SK-N-SH treated with all-trans-retinoic acid at 6 μM for 48 hours (cell line): ENCODE measurements around the gene CSNK1D.

Source experiments
- TOX ChIP-seq: fragments of 250-450 bp; sonication (Bioruptor Pico); IDR thresholded peaks from 2 replicates; pipeline ENCODE4 v1.8.0; 2021; ENCODE audit warnings: mild to moderate bottlenecking, moderate library complexity, borderline replicate concordance
- ZFP30 ChIP-seq: fragments of 450-650 bp; formaldehyde crosslinking; IDR thresholded peaks from 2 replicates; pipeline ENCODE4 v1.5.0; 2022; ENCODE audit warnings: mild to moderate bottlenecking, moderate library complexity
- ZNF70 ChIP-seq: fragments of 450-650 bp; formaldehyde crosslinking; IDR thresholded peaks from 2 replicates; pipeline ENCODE4 v1.5.0; 2020; ENCODE audit warnings: mild to moderate bottlenecking, moderate library complexity
- TF ChIP-seq, protein P1 (sequence below): fragments of 250-450 bp; sonication (Bioruptor Pico); IDR thresholded peaks from 2 replicates; pipeline ENCODE4 v1.8.0; 2020; ENCODE audit warnings: mild to moderate bottlenecking, moderate library complexity, borderline replicate concordance

DNA sequence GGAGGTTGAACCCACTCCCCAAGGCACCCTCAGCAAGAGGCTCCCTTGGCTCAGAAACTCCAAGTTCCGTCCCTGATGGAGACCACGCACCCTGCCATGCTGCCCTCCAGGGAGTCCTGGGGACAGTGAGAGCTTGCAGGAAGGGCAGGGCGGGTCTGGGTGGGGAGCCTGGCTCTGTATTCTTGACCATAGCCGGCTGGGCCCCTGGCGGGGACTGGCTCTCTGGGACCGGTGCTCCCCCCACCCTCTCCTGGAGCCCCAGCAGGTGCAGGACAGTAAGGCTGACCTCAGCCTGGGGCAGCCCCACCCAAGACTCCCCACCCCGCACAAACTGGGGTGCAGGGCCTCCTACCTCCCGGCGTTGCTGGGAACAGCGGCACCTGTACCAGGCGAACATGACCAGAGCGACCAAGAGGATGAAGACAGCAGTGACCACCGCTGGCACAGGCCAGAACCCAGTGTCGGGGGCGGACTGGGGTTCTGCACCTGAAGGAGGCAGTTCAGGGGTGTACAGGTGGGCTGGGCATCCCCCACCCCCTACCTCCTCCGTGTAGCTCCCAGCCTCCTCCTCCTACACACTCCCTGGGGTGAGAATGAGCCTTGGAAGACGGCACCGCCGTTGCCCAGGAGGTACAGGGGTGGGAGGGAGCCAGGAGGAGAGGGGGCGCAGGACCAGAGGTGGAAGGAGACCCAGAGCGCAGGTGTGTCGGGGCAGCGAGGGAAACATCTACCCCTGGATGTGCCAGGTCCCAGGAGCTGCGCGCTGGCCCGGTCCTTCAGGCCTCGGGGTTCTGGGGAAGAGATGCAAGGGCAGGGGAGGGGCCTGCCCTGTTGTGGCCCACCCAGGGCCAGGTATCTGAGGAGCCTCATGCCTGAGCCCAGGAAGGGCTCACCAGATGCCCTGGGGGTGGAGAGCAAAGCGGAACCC is 49.3 kb upstream of the CSNK1D start:
- TF ChIP-seq ZFP30 (CRISPR knock-in tag) = no peak
- TF ChIP-seq ZNF70 (CRISPR knock-in tag) = no peak
- TF ChIP-seq TOX = no peak
- TF ChIP-seq, protein P1, sequence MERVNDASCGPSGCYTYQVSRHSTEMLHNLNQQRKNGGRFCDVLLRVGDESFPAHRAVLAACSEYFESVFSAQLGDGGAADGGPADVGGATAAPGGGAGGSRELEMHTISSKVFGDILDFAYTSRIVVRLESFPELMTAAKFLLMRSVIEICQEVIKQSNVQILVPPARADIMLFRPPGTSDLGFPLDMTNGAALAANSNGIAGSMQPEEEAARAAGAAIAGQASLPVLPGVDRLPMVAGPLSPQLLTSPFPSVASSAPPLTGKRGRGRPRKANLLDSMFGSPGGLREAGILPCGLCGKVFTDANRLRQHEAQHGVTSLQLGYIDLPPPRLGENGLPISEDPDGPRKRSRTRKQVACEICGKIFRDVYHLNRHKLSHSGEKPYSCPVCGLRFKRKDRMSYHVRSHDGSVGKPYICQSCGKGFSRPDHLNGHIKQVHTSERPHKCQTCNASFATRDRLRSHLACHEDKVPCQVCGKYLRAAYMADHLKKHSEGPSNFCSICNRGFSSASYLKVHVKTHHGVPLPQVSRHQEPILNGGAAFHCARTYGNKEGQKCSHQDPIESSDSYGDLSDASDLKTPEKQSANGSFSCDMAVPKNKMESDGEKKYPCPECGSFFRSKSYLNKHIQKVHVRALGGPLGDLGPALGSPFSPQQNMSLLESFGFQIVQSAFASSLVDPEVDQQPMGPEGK (CRISPR knock-in tag) = no peak
